Hepatocyte (in vitro differentiated cells): ENCODE results near the gene HTR1D. TPM values are rescaled to one million over a fixed set of nuclear protein-coding genes. Genes with fewer than 3 reads are reported as not detected.

Experiments used
- polyA plus RNA-seq: library from polyadenylated mRNA; unstranded; fragments of >200 nt; fragmentation: Nextera tagmentation; extraction: Ambion mirVana; gene quantifications from 2 replicates; pipeline ENCODE4 v1.2.1, GENCODE V29; 2016
- small RNA-seq: library from RNA; depleted of rRNA; stranded (forward); fragments of <200 nt; gene quantifications from one replicate; pipeline ENCODE3, GENCODE V24; 2014
- total RNA-seq: library from RNA; depleted of rRNA; stranded (reverse); fragments of >200 nt; gene quantifications from 2 replicates; pipeline ENCODE4 v1.2.3, GENCODE V29; 2014

The HTR1D gene
- total and polyA plus RNA-seq, 2 experiments from 2014 or later, result 0.07 to 0.19 TPM

Small RNA genes within 50 kb of the gene (small RNA-seq; reads per million reads assigned to genes)
- not detected for gene RNU6-135P
- gene RNU6-514P, result not detected

Other genes starting within 250 kb of the HTR1D start
- gene LACTBL1, start 244.6 kb downstream of the HTR1D start, total RNA-seq, result 0.36 TPM in 1 of 2 replicates, not detected in the other
- gene LACTBL1, start 244.6 kb downstream of the HTR1D start, polyA plus RNA-seq, result not detected in 2 replicates
- gene TEX46, start 201.7 kb downstream of the HTR1D start, total RNA-seq, result not detected in 2 replicates
- gene TEX46, start 201.7 kb downstream of the HTR1D start, polyA plus RNA-seq, result not detected in 2 replicates
- 94.3 and 97.9 TPM in 2 replicates for gene KDM1A, start 198.0 kb downstream of the HTR1D start, total RNA-seq
- 64.5 and 70.7 TPM in 2 replicates for gene KDM1A, start 198.0 kb downstream of the HTR1D start, polyA plus RNA-seq
- gene LUZP1, start 48.6 kb downstream of the HTR1D start, total RNA-seq, result 21.2 and 23.3 TPM in 2 replicates
- 27.6 and 32.5 TPM in 2 replicates for gene LUZP1, start 48.6 kb downstream of the HTR1D start, polyA plus RNA-seq
- gene HNRNPR, start 126.8 kb upstream of the HTR1D start, total RNA-seq, result 104 and 106 TPM in 2 replicates
- 105 and 112 TPM in 2 replicates for gene HNRNPR, start 126.8 kb upstream of the HTR1D start, polyA plus RNA-seq
- 15.5 and 17.1 TPM in 2 replicates for gene ZNF436, start 152.3 kb upstream of the HTR1D start, total RNA-seq
- gene ZNF436, start 152.3 kb upstream of the HTR1D start, polyA plus RNA-seq, result 4.4 and 7.5 TPM in 2 replicates
- 30.2 and 30.8 TPM in 2 replicates for gene TCEA3, start 207.2 kb upstream of the HTR1D start, total RNA-seq
- 27.6 and 31.2 TPM in 2 replicates for gene TCEA3, start 207.2 kb upstream of the HTR1D start, polyA plus RNA-seq